Aorta (tissue), 5 donors: ENCODE measurements around the gene ACBD3. TPM values are rescaled to one million over a fixed set of nuclear protein-coding genes. Genes with fewer than 3 reads are reported as not detected.
A peak's percentile ranks its signal among the peaks of the same experiment; 100 is the strongest.
"Not testable (repeated sequence)": the region's sequence is repeated elsewhere in the genome, so short reads cannot be mapped to it uniquely, and the experiment has no call there.

Experiments
- ATAC-seq: fragments of 200-7000 bp; cut with Tn5 transposase; one replicate; pipeline ENCODE4 v1.9.1; 2022; ENCODE audit warnings: moderate library complexity; ENCODE audit not compliant: low FRiP score
- DNase-seq, 2 donors: peaks; one replicate each; pipeline ENCODE4 v3.0.0-alpha.2; 2020
- H3K27ac ChIP-seq, 2 donors: one replicate each; pipeline ENCODE4 v1.5.1; 2013; ENCODE audit warnings: low read length in 2 of 2, mild to moderate bottlenecking in 2 of 2, moderate library complexity in 2 of 2, control low read depth in 1 of 2, inconsistent platforms in 1 of 2, low read depth in 1 of 2
- H3K27me3 ChIP-seq, 2 donors: one replicate each; pipeline ENCODE4 v1.6.1; 2013; ENCODE audit warnings: control low read depth in 1 of 2, low read length in 1 of 2, mild to moderate bottlenecking in 1 of 2, moderate library complexity in 1 of 2; ENCODE audit not compliant: insufficient read depth in 2 of 2, control insufficient read depth in 1 of 2
- H3K36me3 ChIP-seq, 2 donors: one replicate each; pipeline ENCODE4 v1.6.1; 2013; ENCODE audit warnings: control low read depth in 1 of 2, low read length in 1 of 2, mild to moderate bottlenecking in 1 of 2; ENCODE audit not compliant: insufficient read depth in 2 of 2, control insufficient read depth in 1 of 2
- H3K4me1 ChIP-seq, 2 donors: one replicate each; pipeline ENCODE4 v1.6.1; 2013; ENCODE audit warnings: low read length in 2 of 2, control low read depth in 1 of 2, mild to moderate bottlenecking in 1 of 2, moderate library complexity in 1 of 2; ENCODE audit not compliant: insufficient read depth in 2 of 2, control insufficient read depth in 1 of 2
- H3K4me3 ChIP-seq, 2 donors: one replicate each; pipeline ENCODE4 v1.5.1; 2013; ENCODE audit warnings: low read length in 2 of 2, control low read depth in 1 of 2, mild to moderate bottlenecking in 1 of 2
- H3K9me3 ChIP-seq: one replicate; pipeline ENCODE4 v1.6.1; 2013; ENCODE audit warnings: mild to moderate bottlenecking, low read length; ENCODE audit not compliant: control insufficient read depth
- WGBS, 2 donors: extraction: QIAGEN DNeasy Blood & Tissue Kit; methylation state at CpG; one replicate each; pipeline ENCODE4 v1.1.7; 2013; 5-methylcytosine and 5-hydroxymethylcytosine counted together
- intact Hi-C, 2 donors: fragments of 100-400 bp; cut with DNase I; formaldehyde crosslinking; loops; one replicate each; pipeline versions ENCODE4 v1.14.2 to v1.15.0; 2022
- polyA plus RNA-seq, 2 donors: library from polyadenylated mRNA; stranded (reverse); fragments of 200-250 nt; gene quantifications; one replicate each; pipeline ENCODE4 v1.2.3, GENCODE V29; 2013
- total RNA-seq, 2 donors: library from RNA; stranded (reverse); fragmentation: NEBNext Ultra II Directional; extraction: Animal tissue kit (Norgen Biotek cat#: 25700); gene quantifications; one replicate each; pipeline ENCODE4 v1.2.1, GENCODE V29; 2021
- donor health status: healthy with polysubstance abuse.
- donor health status: Bipolar disorder and iron deficiency.
- donor health status: DM: no; HTN: no; CAD: no.
- donor health status: DM: no; HTN: no; CAD: no.
- donor health status: DM: yes; HTN: yes; CAD: no.

Gene ACBD3
- total and polyA plus RNA-seq, 4 donors: 14.2 to 45.5 (median 33.5) TPM

- intact Hi-C loops: no loop called here
- ATAC-seq (no peak), DNase-seq (no peak)
- Histone ChIP-seq H3K4me3 (no peak overlapping the region), H3K9me3 (no peaks in the 10 kb centered on the region), H3K4me1 (no peaks in the 10 kb centered on the region), H3K27me3 (no peaks in the 10 kb centered on the region), H3K36me3 (no peaks in the 10 kb centered on the region), H3K27ac (no peak overlapping the region)
- 92 to 93% methylated on average over 4 of the region's 4 CpGs for WGBS, 2 donors
These were observed 17.1 kb upstream of the ACBD3 start for GRCh38 chr1:226203655-226204054.

- Histone ChIP-seq H3K36me3 (no peaks in the 10 kb centered on the region), H3K27me3 (no peaks in the 10 kb centered on the region), H3K27ac (no peak overlapping the region), H3K9me3 (no peaks in the 10 kb centered on the region), H3K4me1 (no peaks in the 10 kb centered on the region), H3K4me3 (no peak overlapping the region)
- ATAC-seq (no peak), DNase-seq (no peak)
- WGBS, 2 donors: 81 to 88% methylated on average over 1 of the region's 1 CpG
- intact Hi-C loops: no loop called here
These were observed 16.7 kb upstream of the ACBD3 start for GRCh38 chr1:226203240-226203639.

DNA sequence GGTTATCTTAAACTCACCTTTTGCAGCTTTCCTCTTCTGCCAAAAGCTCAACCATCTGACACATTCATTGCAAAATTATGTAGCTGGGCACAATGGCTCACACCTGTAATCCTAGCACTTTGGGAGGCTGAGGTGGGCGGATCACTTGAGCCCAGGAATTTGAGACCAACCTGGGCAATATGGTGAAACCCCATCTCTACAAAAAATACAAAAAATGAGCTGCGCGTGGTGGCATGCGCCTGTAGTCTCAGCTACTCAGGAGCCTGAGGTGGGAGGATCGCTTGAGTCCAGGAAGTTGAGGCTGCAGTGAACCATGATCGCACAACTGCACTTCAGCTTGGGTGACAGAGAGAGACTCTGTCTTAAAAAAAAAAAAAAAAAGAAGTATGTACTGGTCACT, 16.1 kb upstream of the ACBD3 start:
- H3K27ac ChIP-seq, ATAC-seq, H3K27me3 ChIP-seq, intact Hi-C loops, H3K9me3 ChIP-seq, H3K4me3 ChIP-seq, DNase-seq, H3K4me1 ChIP-seq, H3K36me3 ChIP-seq: not testable (repeated sequence)
- WGBS, 2 donors: 90 to 94% methylated on average over 6 of the region's 6 CpGs

- ATAC-seq (no peak), DNase-seq (no peak)
- Histone ChIP-seq H3K36me3 (no peaks in the 10 kb centered on the region), H3K4me1 (no peaks in the 10 kb centered on the region), H3K4me3 (no peak overlapping the region), H3K9me3 (no peaks in the 10 kb centered on the region), H3K27ac (no peak overlapping the region), H3K27me3 (no peaks in the 10 kb centered on the region)
- intact Hi-C loops: no loop called here
- 89 to 91% methylated on average over 3 of the region's 3 CpGs for WGBS, 2 donors
These were observed 15.7 kb upstream of the ACBD3 start for GRCh38 chr1:226202246-226202645.

DNA sequence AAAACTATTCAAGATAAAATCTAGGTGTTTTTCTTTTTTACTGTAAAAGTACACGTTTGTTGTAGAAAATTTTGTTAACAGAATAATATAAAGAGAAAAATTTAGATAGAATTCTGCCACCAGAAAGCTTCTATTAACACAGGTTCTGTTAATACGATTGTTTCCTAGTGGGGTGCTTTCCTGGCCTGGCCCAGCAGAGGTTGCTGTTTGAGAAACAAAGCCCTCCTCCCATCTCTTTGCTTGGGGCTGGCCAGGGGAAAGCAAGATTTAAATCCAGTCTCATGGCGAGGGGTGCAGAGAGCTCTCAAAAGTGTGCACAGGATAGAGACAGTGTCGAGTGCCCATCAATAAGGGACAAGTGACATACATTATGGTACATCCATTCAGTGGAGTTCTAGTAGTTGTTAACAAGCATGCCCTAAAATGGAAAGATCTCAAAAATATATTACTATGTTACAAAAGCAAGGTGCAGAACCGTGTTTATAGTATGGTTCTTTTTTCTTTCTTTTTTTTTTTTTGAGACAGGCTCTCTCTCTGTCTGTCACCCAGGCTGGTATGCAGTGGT, 14.6 kb upstream of the ACBD3 start:
- no peak for ATAC-seq
- Histone ChIP-seq H3K36me3 (no peaks in the 10 kb centered on the region), H3K27ac (no peak overlapping the region), H3K4me1 (no peaks in the 10 kb centered on the region), H3K4me3 (no peak overlapping the region), H3K27me3 (no peaks in the 10 kb centered on the region), H3K9me3 (no peaks in the 10 kb centered on the region)
- intact Hi-C loops: no loop called here
- WGBS, 2 donors: 69 to 72% methylated on average over 5 of the region's 5 CpGs
- DNase-seq: no peak

DNA sequence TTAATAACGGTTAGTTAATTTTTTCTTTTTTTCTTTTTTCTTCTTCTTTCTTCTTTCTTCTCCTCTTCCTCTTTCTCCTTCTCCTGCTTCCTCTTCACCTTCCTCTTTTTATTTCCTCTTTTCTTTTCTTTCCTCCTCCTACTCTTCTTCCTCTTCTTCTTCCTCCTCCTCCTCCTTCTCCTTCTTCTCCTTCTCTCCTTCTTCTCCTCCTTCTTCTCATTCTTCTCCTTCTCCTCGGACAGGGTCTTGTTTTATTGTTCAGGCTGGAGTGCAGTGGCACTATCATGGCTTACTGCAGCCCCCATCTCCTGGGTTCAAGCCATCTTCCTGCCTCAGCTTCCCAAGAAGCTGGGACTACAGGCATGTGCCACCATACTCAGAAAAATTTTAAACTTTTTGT, 13.4 kb upstream of the ACBD3 start:
- Histone ChIP-seq H3K27ac (no peak overlapping the region), H3K9me3 (no peaks in the 10 kb centered on the region), H3K4me1 (no peaks in the 10 kb centered on the region), H3K27me3 (no peaks in the 10 kb centered on the region), H3K4me3 (no peak overlapping the region), H3K36me3 (no peaks in the 10 kb centered on the region)
- 83 to 89% methylated on average over 2 of the region's 2 CpGs for WGBS, 2 donors
- DNase-seq: no peak
- ATAC-seq: no peak
- intact Hi-C loops: loop anchor here in 1 of 2 donors (10.0 kb wide), 1 partner anchor 135 kb away; no protein-coding TSS in a partner anchor

DNA sequence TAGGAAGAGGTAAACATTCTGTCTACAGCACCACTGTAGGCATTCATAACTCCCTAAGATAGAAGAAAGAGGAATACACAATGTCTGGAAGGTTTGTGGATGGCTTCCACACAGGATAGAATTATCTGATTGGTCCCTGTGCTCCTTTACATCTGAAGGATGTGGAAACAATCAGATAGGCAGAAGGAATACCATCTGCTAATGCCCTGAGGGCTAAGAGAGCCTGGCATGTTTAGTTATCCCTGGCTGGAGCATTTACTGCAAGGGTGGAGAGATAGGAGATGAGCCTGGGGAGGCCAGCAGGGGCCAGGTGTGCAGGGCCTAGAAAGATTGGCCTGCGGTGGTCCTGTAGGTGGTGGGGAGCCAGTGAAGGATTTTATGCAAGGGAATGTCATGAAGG, 8.6 kb upstream of the ACBD3 start:
- Histone ChIP-seq H3K36me3 (no peaks in the 10 kb centered on the region), H3K4me1 (no peaks in the 10 kb centered on the region), H3K9me3 (no peaks in the 10 kb centered on the region), H3K4me3 (no peak overlapping the region), H3K27ac (no peak overlapping the region), H3K27me3 (no peaks in the 10 kb centered on the region)
- WGBS, 2 donors: 88 to 95% methylated on average over 1 of the region's 1 CpG
- intact Hi-C loops: loop anchor here in 1 of 2 donors (10.0 kb wide), 1 partner anchor 140 kb away; no protein-coding TSS in a partner anchor
- ATAC-seq (no peak), DNase-seq (no peak)

DNA sequence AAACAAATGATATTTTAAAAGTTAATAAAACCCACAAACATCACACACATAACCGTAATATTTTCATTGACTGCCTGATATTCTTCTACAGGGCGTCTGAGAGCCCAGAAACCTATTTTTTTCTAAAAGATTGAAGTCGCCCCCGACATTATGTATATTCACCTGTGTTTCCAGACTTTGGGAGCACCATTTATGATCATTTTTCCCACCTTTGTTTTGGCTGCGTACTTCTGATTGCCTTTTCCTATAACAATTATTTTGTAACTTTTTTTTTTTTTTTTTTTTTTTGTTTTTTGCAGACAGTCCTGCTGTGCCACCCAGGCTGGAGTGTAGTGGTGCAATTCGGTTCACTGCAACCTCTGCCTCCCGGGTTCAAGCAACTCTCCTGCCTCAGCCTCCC, 839 bp upstream of the ACBD3 start:
- no peaks in the 10 kb centered on the region for H3K9me3 ChIP-seq
- H3K27me3 ChIP-seq: no peaks in the 10 kb centered on the region
- H3K27ac ChIP-seq: peak overlapping the region in 1 of 2 donors; percentile 0
- peaks cover 0 to 3% of the 10 kb centered on the region in 2 donors for H3K4me1 ChIP-seq
- H3K4me3 ChIP-seq: peak overlapping the region in 1 of 2 donors; percentile 84
- WGBS, 2 donors: 78 to 84% methylated on average over 7 of the region's 7 CpGs
- DNase-seq (no peak), ATAC-seq (no peak)
- intact Hi-C loops: loop anchor here in 1 of 2 donors (10.0 kb wide), 1 partner anchor 123 kb away; the partner anchor contains the start of gene H3-3A
- no peaks in the 10 kb centered on the region for H3K36me3 ChIP-seq

- ATAC-seq (no peak), DNase-seq (no peak)
- Histone ChIP-seq H3K27ac (peak overlapping the region; percentile 0 to 50), H3K4me1 (peaks cover 0 to 3% of the 10 kb centered on the region in 2 donors), H3K27me3 (no peaks in the 10 kb centered on the region), H3K36me3 (no peaks in the 10 kb centered on the region), H3K9me3 (no peaks in the 10 kb centered on the region), H3K4me3 (peak overlapping the region; percentile 84 to 90)
- whole genome bisulfite sequencing, 2 donors: 7% methylated on average over 10 of the region's 10 CpGs
- intact Hi-C loops: loop anchor here in 1 of 2 donors (10.0 kb wide), 1 partner anchor 122 kb away; the partner anchor contains the start of gene H3-3A
These were observed 430 bp upstream of the ACBD3 start for GRCh38 chr1:226187019-226187322.
